B cell (primary cell): Measurements from ENCODE around the gene ALPL. TPM values are rescaled to one million over a fixed set of nuclear protein-coding genes. Genes with fewer than 3 reads are reported as not detected.

Source experiments
- ATAC-seq: fragments of 200-7000 bp; cut with Tn5 transposase; one replicate; pipeline ENCODE4 v1.10.0; 2021; ENCODE audit warnings: low read depth, mild to moderate bottlenecking, moderate number of reproducible peaks, moderate library complexity
- CTCF ChIA-PET: fragments of 350-600 bp; sonication (Branson Sonifier 250); formaldehyde crosslinking; loops from one replicate; lab custom pipeline; 2021; ENCODE audit warnings: antibody characterized with exemption, inconsistent platforms; lab: Charles Lee
- POLR2A ChIA-PET: fragments of 350-600 bp; sonication (Branson Sonifier 250); formaldehyde crosslinking; loops from one replicate; lab custom pipeline; 2021; ENCODE audit warnings: antibody characterized with exemption; lab: Charles Lee
- DNase-seq: peaks from one replicate; pipeline ENCODE4 v3.0.0; 2013
- H2AFZ ChIP-seq: 2 replicates; pipeline ENCODE4 v1.6.1; 2012; ENCODE audit warnings: mild to moderate bottlenecking, low read depth, low read length; ENCODE audit not compliant: insufficient read depth, poor library complexity, severe bottlenecking
- H3K27ac ChIP-seq, 2 donors: 1 replicate in 1 of 2; 2 replicates in 1 of 2; pipeline ENCODE4 v1.5.1; 2012 to 2013; ENCODE audit warnings: low read length in 2 of 2, mild to moderate bottlenecking in 2 of 2, moderate library complexity in 1 of 2
- H3K27me3 ChIP-seq, 4 experiments: fragments of 200-600 bp in 1 of 4; sonication (generic) in 1 of 4; replicated peaks in 1 of 4; 1 replicate in 2 of 4; 2 replicates in 2 of 4; pipeline versions ENCODE4 v1.6.1 to v1.7.0; 2013 to 2016; ENCODE audit warnings: low read length in 3 of 4, mild to moderate bottlenecking in 2 of 4, mixed read lengths in 1 of 4, moderate library complexity in 1 of 4; ENCODE audit not compliant: insufficient read depth in 4 of 4, control insufficient read depth in 3 of 4; ENCODE audit errors: control extremely low read depth in 1 of 4
- H3K36me3 ChIP-seq, 2 experiments: replicated peaks in 1 of 2; 1 replicate in 1 of 2; 2 replicates in 1 of 2; pipeline versions ENCODE4 v1.6.1 to v1.7.1; 2013; ENCODE audit warnings: low read length in 1 of 2; ENCODE audit not compliant: insufficient read depth in 2 of 2, control insufficient read depth in 1 of 2; ENCODE audit errors: control extremely low read depth in 1 of 2, extremely low read depth in 1 of 2
- H3K4me1 ChIP-seq, 2 donors: fragments of 200-600 bp in 1 of 2; sonication (generic) in 1 of 2; 1 replicate in 1 of 2; 2 replicates in 1 of 2; pipeline versions ENCODE4 v1.5.1 to v1.6.1; 2013 to 2017; ENCODE audit warnings: low read length in 2 of 2; ENCODE audit not compliant: control insufficient read depth in 2 of 2, insufficient read depth in 2 of 2
- H3K4me2 ChIP-seq: replicated peaks from 2 replicates; pipeline ENCODE3; 2012; ENCODE audit warnings: mild to moderate bottlenecking, low read depth, low read length; ENCODE audit not compliant: poor library complexity, severe bottlenecking
- H3K4me3 ChIP-seq, 5 experiments: fragments of 200-600 bp in 1 of 5; sonication (generic) in 1 of 5; 1 replicate in 3 of 5; 2 replicates in 2 of 5; pipeline versions ENCODE4 v1.5.1 to v1.7.0; 2011 to 2016; ENCODE audit warnings: low read length in 4 of 5, mild to moderate bottlenecking in 4 of 5, low read depth in 2 of 5, control low read depth in 1 of 5, moderate library complexity in 1 of 5; ENCODE audit not compliant: insufficient read depth in 1 of 5; ENCODE audit errors: control extremely low read depth in 1 of 5, extremely low read depth in 1 of 5
- H3K79me2 ChIP-seq: fragments of 200-600 bp; sonication (generic); one replicate; pipeline ENCODE4 v1.6.0; 2016; ENCODE audit warnings: low read length; ENCODE audit not compliant: control insufficient read depth, insufficient read depth
- H3K9ac ChIP-seq: fragments of 200-600 bp; sonication (generic); 2 replicates; pipeline ENCODE4 v1.6.1; 2017; ENCODE audit warnings: mild to moderate bottlenecking, low read length, moderate library complexity
- H3K9me3 ChIP-seq, 3 donors: one replicate each; pipeline versions ENCODE4 v1.6.1 to v1.7.1; 2013; ENCODE audit warnings: low read length in 2 of 3; ENCODE audit not compliant: control insufficient read depth in 2 of 3, insufficient read depth in 1 of 3; ENCODE audit errors: control extremely low read depth in 1 of 3
- H4K20me1 ChIP-seq: 2 replicates; pipeline ENCODE4 v1.6.0; 2012; ENCODE audit warnings: mild to moderate bottlenecking, low read length; ENCODE audit not compliant: insufficient read depth, control insufficient read depth, poor library complexity, severe bottlenecking
- H3K27ac Mint-ChIP-seq: one replicate; pipeline ENCODE4 v1.8.0; 2021; ENCODE audit warnings: mixed read lengths
- H3K27me3 Mint-ChIP-seq: one replicate; pipeline ENCODE4 v1.8.0; 2021; ENCODE audit warnings: mixed read lengths
- H3K4me1 Mint-ChIP-seq: one replicate; pipeline ENCODE4 v1.8.0; 2021; ENCODE audit warnings: mixed read lengths
- H3K4me3 Mint-ChIP-seq: one replicate; pipeline ENCODE4 v1.8.0; 2021; ENCODE audit warnings: mixed read lengths
- H3K9me3 Mint-ChIP-seq: one replicate; pipeline ENCODE4 v1.8.0; 2022; ENCODE audit warnings: mixed read lengths; ENCODE audit not compliant: insufficient read depth
- EZH2 ChIP-seq: IDR thresholded peaks from 2 replicates; pipeline ENCODE4 v1.6.1; 2012; ENCODE audit warnings: borderline replicate concordance, low read depth, mild to moderate bottlenecking, moderate library complexity, low read length; ENCODE audit not compliant: insufficient read depth, poor library complexity, severe bottlenecking
- WGBS: methylation state at CpG from one replicate; pipeline ENCODE4 v1.1.5; 2013; ENCODE audit warnings: missing lambda C conversion rate; ENCODE audit not compliant: insufficient coverage; 5-methylcytosine and 5-hydroxymethylcytosine counted together
- intact Hi-C: fragments of 100-400 bp; cut with micrococcal nuclease; formaldehyde crosslinking; loops from one replicate; pipeline ENCODE4 v1.10.0; 2022
- polyA plus RNA-seq: library from polyadenylated mRNA; depleted of rRNA; stranded (reverse); fragments of >200 nt; gene quantifications from 2 replicates; pipeline ENCODE4 v1.2.3, GENCODE V29; 2012
- total RNA-seq, 2 donors: library from RNA; stranded (reverse); fragments of 120-200 nt in 1 of 2; gene quantifications; 1 replicate in 1 of 2; 2 replicates in 1 of 2; pipeline versions ENCODE4 v1.2.3 to v1.2.4, GENCODE V29; 2013 to 2022
- TF ChIP-seq, protein P1 (sequence below): fragments of 200-600 bp; IDR thresholded peaks from one replicate; pipeline ENCODE4 v1.8.0; 2022; ENCODE audit warnings: antibody characterized with exemption, mild to moderate bottlenecking

ALPL gene
- total and polyA plus RNA-seq, 2 donors (not counting 1 experiment from before 2014, with no cell fraction given), result 1.6 to 12.2 TPM

DNA sequence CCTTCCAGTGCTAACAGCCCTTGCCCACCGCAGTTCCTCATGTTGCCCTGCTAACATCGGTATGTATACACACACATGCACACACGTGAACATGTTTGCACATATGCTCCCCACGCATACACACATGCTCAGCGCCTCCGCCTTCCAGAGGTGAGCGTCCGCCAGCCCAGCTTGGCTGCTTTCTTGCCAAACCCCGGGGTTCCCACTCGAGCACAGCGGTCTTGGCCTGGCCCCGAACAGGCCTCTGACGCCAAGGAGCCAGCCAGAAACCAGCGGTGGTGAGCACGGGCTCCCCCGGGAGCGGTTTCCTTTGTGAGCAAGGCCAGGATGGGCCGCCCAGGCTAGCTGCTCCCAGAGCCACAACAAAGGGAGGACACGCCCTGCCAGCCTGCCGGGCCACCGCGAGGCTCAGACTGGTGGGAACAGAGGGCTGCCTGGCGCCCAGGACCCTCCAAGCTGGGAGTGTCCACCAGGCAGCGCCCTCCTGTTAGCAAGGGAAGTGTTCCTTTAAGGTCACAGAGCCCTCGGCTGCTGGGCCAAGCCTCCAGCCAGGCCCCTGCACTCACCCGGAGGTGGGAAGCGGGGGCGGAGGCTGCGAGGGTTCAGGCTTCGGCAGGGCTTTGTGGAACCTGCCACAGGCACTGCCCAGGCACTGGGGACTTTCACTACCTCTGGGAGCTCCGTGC is 65.4 kb downstream of the ALPL start:
- H3K9ac ChIP-seq, result no peak overlapping the region
- no peak for TF ChIP-seq EZH2
- TF ChIP-seq, protein P1, sequence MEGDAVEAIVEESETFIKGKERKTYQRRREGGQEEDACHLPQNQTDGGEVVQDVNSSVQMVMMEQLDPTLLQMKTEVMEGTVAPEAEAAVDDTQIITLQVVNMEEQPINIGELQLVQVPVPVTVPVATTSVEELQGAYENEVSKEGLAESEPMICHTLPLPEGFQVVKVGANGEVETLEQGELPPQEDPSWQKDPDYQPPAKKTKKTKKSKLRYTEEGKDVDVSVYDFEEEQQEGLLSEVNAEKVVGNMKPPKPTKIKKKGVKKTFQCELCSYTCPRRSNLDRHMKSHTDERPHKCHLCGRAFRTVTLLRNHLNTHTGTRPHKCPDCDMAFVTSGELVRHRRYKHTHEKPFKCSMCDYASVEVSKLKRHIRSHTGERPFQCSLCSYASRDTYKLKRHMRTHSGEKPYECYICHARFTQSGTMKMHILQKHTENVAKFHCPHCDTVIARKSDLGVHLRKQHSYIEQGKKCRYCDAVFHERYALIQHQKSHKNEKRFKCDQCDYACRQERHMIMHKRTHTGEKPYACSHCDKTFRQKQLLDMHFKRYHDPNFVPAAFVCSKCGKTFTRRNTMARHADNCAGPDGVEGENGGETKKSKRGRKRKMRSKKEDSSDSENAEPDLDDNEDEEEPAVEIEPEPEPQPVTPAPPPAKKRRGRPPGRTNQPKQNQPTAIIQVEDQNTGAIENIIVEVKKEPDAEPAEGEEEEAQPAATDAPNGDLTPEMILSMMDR, result no peak
- ChIA-PET POLR2A (no interaction called here), CTCF (no interaction called here)
- peaks cover 1% of the 10 kb centered on the region for H3K4me1 Mint-ChIP-seq
- no peak overlapping the region for H3K27ac Mint-ChIP-seq
- H2AFZ ChIP-seq, result no peak overlapping the region
- no peak for ATAC-seq
- H3K36me3 ChIP-seq, result no peaks in the 10 kb centered on the region
- DNase-seq, result no peak
- WGBS, result 42% methylated on average over 31 of the region's 31 CpGs
- intact Hi-C loops, result loop anchor here (2.0 kb wide), 1 partner anchor 66 kb away; the partner anchor contains the start of gene ALPL
- H3K27ac ChIP-seq, result no peak overlapping the region
- H3K27me3 ChIP-seq, result peaks cover 0 to 20% (median 6%) of the 10 kb centered on the region in 4 experiments
- no peak overlapping the region for H3K4me2 ChIP-seq
- H3K79me2 ChIP-seq, result no peaks in the 10 kb centered on the region
- peaks cover 0 to 7% (median 0%) of the 10 kb centered on the region in 3 donors for H3K9me3 ChIP-seq
- no peaks in the 10 kb centered on the region for H4K20me1 ChIP-seq
- H3K9me3 Mint-ChIP-seq, result no peaks in the 10 kb centered on the region
- H3K4me1 ChIP-seq, result no peaks in the 10 kb centered on the region
- H3K4me3 ChIP-seq, result no peak overlapping the region
- peaks cover 9% of the 10 kb centered on the region for H3K27me3 Mint-ChIP-seq
- no peak overlapping the region for H3K4me3 Mint-ChIP-seq

- Histone ChIP-seq H3K79me2 (no peaks in the 10 kb centered on the region), H3K9ac (no peak overlapping the region), H3K4me3 (no peak overlapping the region), H3K27ac (no peak overlapping the region), H3K27me3 (peaks cover 0 to 20% (median 6%) of the 10 kb centered on the region in 4 experiments), H4K20me1 (no peaks in the 10 kb centered on the region), H2AFZ (no peak overlapping the region), H3K4me2 (no peak overlapping the region), H3K4me1 (no peaks in the 10 kb centered on the region), H3K36me3 (no peaks in the 10 kb centered on the region), H3K9me3 (peaks cover 0 to 7% (median 0%) of the 10 kb centered on the region in 3 donors)
- ChIA-PET CTCF (no interaction called here), POLR2A (no interaction called here)
- H3K9me3 Mint-ChIP-seq, result no peaks in the 10 kb centered on the region
- ATAC-seq (no peak), DNase-seq (no peak)
- peaks cover 9% of the 10 kb centered on the region for H3K27me3 Mint-ChIP-seq
- 92% methylated on average over 16 of the region's 18 CpGs for WGBS
- peaks cover 1% of the 10 kb centered on the region for H3K4me1 Mint-ChIP-seq
- no peak overlapping the region for H3K27ac Mint-ChIP-seq
- no peak overlapping the region for H3K4me3 Mint-ChIP-seq
- intact Hi-C loops, result loop anchor here (2.0 kb wide), 1 partner anchor 67 kb away; the partner anchor contains the start of gene ALPL
- TF ChIP-seq, protein P1, result no peak
- no peak for TF ChIP-seq EZH2
Measured at GRCh38 chr1:21575351-21575942, 66.2 kb downstream of the ALPL start.
